Thymus (tissue), 11 donors: ENCODE measurements around the gene SCAMP2. TPM values are rescaled to one million over a fixed set of nuclear protein-coding genes. Genes with fewer than 3 reads are reported as not detected.

Experiments used
- DNase-seq, 9 donors: peaks; one replicate each; pipeline ENCODE4 v3.0.0-alpha.2; 2013; ENCODE audit warnings: low spot score in 9 of 9, low read depth in 6 of 9, missing footprints in 1 of 9
- H3K27ac ChIP-seq, 2 donors: one replicate each; pipeline ENCODE4 v1.5.1; 2013; ENCODE audit warnings: control low read depth in 1 of 2, low read depth in 1 of 2, low read length in 1 of 2, mild to moderate bottlenecking in 1 of 2, moderate library complexity in 1 of 2
- H3K27me3 ChIP-seq, 2 donors: one replicate each; pipeline ENCODE4 v1.5.1; 2013; ENCODE audit warnings: low read length in 1 of 2; ENCODE audit not compliant: control insufficient read depth in 2 of 2, insufficient read depth in 1 of 2
- H3K36me3 ChIP-seq, 2 donors: one replicate each; pipeline ENCODE4 v1.5.1; 2013; ENCODE audit warnings: low read length in 1 of 2, mild to moderate bottlenecking in 1 of 2, moderate library complexity in 1 of 2; ENCODE audit not compliant: control insufficient read depth in 2 of 2, insufficient read depth in 2 of 2
- H3K4me1 ChIP-seq, 2 donors: one replicate each; pipeline ENCODE4 v1.5.1; 2013; ENCODE audit warnings: low read length in 2 of 2; ENCODE audit not compliant: control insufficient read depth in 2 of 2, insufficient read depth in 2 of 2
- H3K4me3 ChIP-seq, 2 donors: one replicate each; pipeline ENCODE4 v1.5.1; 2013; ENCODE audit warnings: low read length in 2 of 2, control low read depth in 1 of 2, mild to moderate bottlenecking in 1 of 2
- H3K9me3 ChIP-seq, 2 donors: one replicate each; pipeline ENCODE4 v1.5.1; 2013; ENCODE audit warnings: low read length in 1 of 2, mild to moderate bottlenecking in 1 of 2; ENCODE audit not compliant: control insufficient read depth in 2 of 2, insufficient read depth in 1 of 2
- WGBS: extraction: QIAGEN DNeasy Blood & Tissue Kit; methylation state at CpG from one replicate; pipeline ENCODE4 v1.1.7; 2013; 5-methylcytosine and 5-hydroxymethylcytosine counted together
- polyA plus RNA-seq: library from polyadenylated mRNA; stranded (reverse); fragments of 200-250 nt; gene quantifications from one replicate; pipeline ENCODE4 v1.2.3, GENCODE V29; 2013
- total RNA-seq: library from RNA; stranded (reverse); fragments of 120-200 nt; gene quantifications from one replicate; pipeline ENCODE4 v1.2.4, GENCODE V29; 2013
- donor health status: healthy.

SCAMP2 gene
- total and polyA plus RNA-seq, 2 donors: 15.7 to 35.2 TPM

GRCh38 chr15:74906450-74907162, 33.4 kb upstream of the SCAMP2 start, which contains the start of gene FAM219B:
Gene FAM219B (minus strand): TSS chr15:74906851. CDS start chr15:74906800, 51 bp downstream.
- WGBS: under 1% methylated on average over 74 of the region's 74 CpGs
- Histone ChIP-seq H3K4me3 (peak within 1 kb of the TSS; percentile 88 to 94), H3K27ac (peak within 1 kb of the TSS; percentile 57 to 80), H3K36me3 (peaks cover 0 to 21% of the 10 kb centered on the region in 2 donors), H3K9me3 (no peaks in the 10 kb centered on the region), H3K27me3 (no peaks in the 10 kb centered on the region), H3K4me1 (peaks cover 12 to 18% of the 10 kb centered on the region in 2 donors)
- peak in 5 of 9 donors; percentile 38 to 74 (median 49) for DNase-seq

GRCh38 chr15:74906067-74906449, 32.9 kb upstream of the SCAMP2 start:
- no peaks in the 10 kb centered on the region for H3K9me3 ChIP-seq
- peak overlapping the region; percentile 57 to 80 for H3K27ac ChIP-seq
- H3K4me3 ChIP-seq: peak overlapping the region; percentile 88 to 94
- WGBS: under 1% methylated on average over 20 of the region's 20 CpGs
- H3K4me1 ChIP-seq: peaks cover 12 to 22% of the 10 kb centered on the region in 2 donors
- H3K27me3 ChIP-seq: no peaks in the 10 kb centered on the region
- DNase-seq: peak in 1 of 9 donors; percentile 60
- peaks cover 0 to 22% of the 10 kb centered on the region in 2 donors for H3K36me3 ChIP-seq

- Histone ChIP-seq H3K36me3 (peaks cover 0 to 37% of the 10 kb centered on the region in 2 donors), H3K9me3 (no peaks in the 10 kb centered on the region), H3K27me3 (no peaks in the 10 kb centered on the region), H3K4me3 (no peak overlapping the region), H3K27ac (no peak overlapping the region), H3K4me1 (peaks cover 12 to 22% of the 10 kb centered on the region in 2 donors)
- 99% methylated on average over 7 of the region's 7 CpGs for WGBS
- DNase-seq: no peak
Observed at GRCh38 chr15:74904190-74904805, 31.1 kb upstream of the SCAMP2 start.

GRCh38 chr15:74903676-74904075, 30.5 kb upstream of the SCAMP2 start:
- Histone ChIP-seq H3K27ac (no peak overlapping the region), H3K9me3 (no peaks in the 10 kb centered on the region), H3K4me3 (no peak overlapping the region), H3K4me1 (peaks cover 12 to 22% of the 10 kb centered on the region in 2 donors), H3K27me3 (no peaks in the 10 kb centered on the region), H3K36me3 (peaks cover 0 to 37% of the 10 kb centered on the region in 2 donors)
- WGBS: 97% methylated on average over 1 of the region's 1 CpG
- no peak for DNase-seq

GRCh38 chr15:74902295-74903075, 29.3 kb upstream of the SCAMP2 start:
- H3K27me3 ChIP-seq: no peaks in the 10 kb centered on the region
- H3K9me3 ChIP-seq: no peaks in the 10 kb centered on the region
- no peak overlapping the region for H3K27ac ChIP-seq
- WGBS: 89% methylated on average over 4 of the region's 4 CpGs
- no peak overlapping the region for H3K4me3 ChIP-seq
- peaks cover 0 to 45% of the 10 kb centered on the region in 2 donors for H3K36me3 ChIP-seq
- peaks cover 10 to 21% of the 10 kb centered on the region in 2 donors for H3K4me1 ChIP-seq
- DNase-seq: no peak

- peaks cover 2 to 45% of the 10 kb centered on the region in 2 donors for H3K36me3 ChIP-seq
- 38% methylated on average over 5 of the region's 5 CpGs for WGBS
- H3K9me3 ChIP-seq: no peaks in the 10 kb centered on the region
- peak in 4 of 9 donors; percentile 31 to 62 (median 50) for DNase-seq
- peaks cover 6 to 15% of the 10 kb centered on the region in 2 donors for H3K4me1 ChIP-seq
- no peak overlapping the region for H3K4me3 ChIP-seq
- no peaks in the 10 kb centered on the region for H3K27me3 ChIP-seq
- H3K27ac ChIP-seq: no peak overlapping the region
Observed at GRCh38 chr15:74901612-74902063, 28.5 kb upstream of the SCAMP2 start.

GRCh38 chr15:74897300-74897701, 24.1 kb upstream of the SCAMP2 start:
- 90% methylated on average over 6 of the region's 6 CpGs for WGBS
- peaks cover 9 to 51% of the 10 kb centered on the region in 2 donors for H3K36me3 ChIP-seq

GRCh38 chr15:74896316-74896715, 23.2 kb upstream of the SCAMP2 start:
- no peak overlapping the region for H3K27ac ChIP-seq
- 97% methylated on average over 3 of the region's 3 CpGs for WGBS
- H3K36me3 ChIP-seq: peaks cover 13 to 51% of the 10 kb centered on the region in 2 donors
- no peaks in the 10 kb centered on the region for H3K9me3 ChIP-seq
- no peaks in the 10 kb centered on the region for H3K27me3 ChIP-seq
- peaks cover 0 to 2% of the 10 kb centered on the region in 2 donors for H3K4me1 ChIP-seq
- no peak for DNase-seq
- no peak overlapping the region for H3K4me3 ChIP-seq

More at GRCh38 chr15:74897300-74897701, 24.1 kb upstream of the SCAMP2 start:
- peaks cover 0 to 4% of the 10 kb centered on the region in 2 donors for H3K4me1 ChIP-seq
- no peak overlapping the region for H3K4me3 ChIP-seq
- no peaks in the 10 kb centered on the region for H3K27me3 ChIP-seq
- no peaks in the 10 kb centered on the region for H3K9me3 ChIP-seq
- DNase-seq: no peak
- no peak overlapping the region for H3K27ac ChIP-seq
